ENCODE results near the gene EXOC2.
A peak's percentile ranks its signal among the peaks of the same experiment; 100 is the strongest.
"Not testable (repeated sequence)": the region's sequence is repeated elsewhere in the genome, so short reads cannot be mapped to it uniquely, and the experiment has no call there.

Gene EXOC2

GRCh38 chr6:570825-571224 is 122.1 kb downstream of the EXOC2 start:
- no peak for DNase-seq

- no peak for DNase-seq
Observed at GRCh38 chr6:568954-569523, 123.9 kb downstream of the EXOC2 start.

- no peak for DNase-seq
Observed at GRCh38 chr6:568085-568484, 124.9 kb downstream of the EXOC2 start.

DNA sequence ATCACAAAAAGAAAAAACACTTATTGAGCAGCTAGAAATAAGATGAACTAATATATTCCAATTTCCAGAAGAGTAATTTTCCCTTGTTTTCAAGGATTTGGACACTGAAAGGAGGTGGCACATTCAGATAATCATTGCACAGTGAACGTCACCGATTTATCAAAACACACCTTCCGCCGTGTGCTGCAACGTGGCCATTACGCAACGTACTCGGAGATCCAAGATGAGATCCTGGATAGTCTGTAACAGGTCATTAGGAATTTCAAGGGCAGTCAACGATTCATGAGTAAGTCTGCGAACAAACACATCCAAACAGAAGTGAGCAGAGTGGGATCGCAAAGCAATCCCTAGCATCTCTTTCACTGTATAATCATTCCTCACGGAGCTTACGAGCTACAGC is 129.1 kb downstream of the EXOC2 start:
- DNase-seq, result no peak

- no peak for DNase-seq
Observed at GRCh38 chr6:562052-562676, 130.8 kb downstream of the EXOC2 start.

DNA sequence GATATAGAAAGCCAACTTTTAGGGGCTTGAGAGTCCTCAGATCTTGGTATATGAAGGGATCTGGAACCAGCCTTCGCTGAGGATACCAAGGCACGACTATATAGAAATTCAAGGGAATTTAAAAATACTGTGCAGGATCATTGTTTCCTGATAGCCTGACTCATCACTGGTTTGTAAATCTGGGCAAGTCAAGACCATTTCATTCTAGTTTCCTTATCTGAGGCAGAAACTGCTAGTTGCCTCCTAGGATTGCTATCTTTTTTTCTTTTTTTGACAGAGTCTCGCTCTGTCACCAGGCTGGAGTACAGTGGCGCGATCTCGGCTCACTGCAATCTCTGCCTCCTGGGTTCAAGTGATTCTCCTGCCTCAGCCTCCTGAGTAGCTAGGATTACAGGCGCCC is 131.6 kb downstream of the EXOC2 start:
- not testable (repeated sequence) for DNase-seq

DNA sequence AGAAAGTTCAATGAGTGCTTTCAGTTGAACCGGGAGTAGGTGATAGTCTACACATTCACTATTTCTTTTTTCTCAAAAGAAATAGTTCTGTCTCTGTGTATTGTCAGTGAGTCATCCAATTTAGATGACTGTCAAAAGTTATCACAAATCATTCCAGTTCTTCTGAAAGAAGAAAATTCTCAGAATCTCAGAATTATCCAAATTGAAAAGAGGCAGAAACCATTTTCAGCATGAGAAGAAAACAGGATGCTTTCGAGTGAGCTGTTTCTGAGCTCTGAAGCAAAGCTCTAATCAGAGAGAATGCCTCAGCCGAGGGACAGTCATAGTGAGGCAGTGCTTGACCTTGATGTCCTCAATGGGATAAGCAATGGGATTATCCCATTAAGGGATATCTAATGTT is 134.0 kb downstream of the EXOC2 start:
- no peak for DNase-seq

- DNase-seq, result peak; percentile 3
Observed at GRCh38 chr6:558089-558488, 134.8 kb downstream of the EXOC2 start.

DNA sequence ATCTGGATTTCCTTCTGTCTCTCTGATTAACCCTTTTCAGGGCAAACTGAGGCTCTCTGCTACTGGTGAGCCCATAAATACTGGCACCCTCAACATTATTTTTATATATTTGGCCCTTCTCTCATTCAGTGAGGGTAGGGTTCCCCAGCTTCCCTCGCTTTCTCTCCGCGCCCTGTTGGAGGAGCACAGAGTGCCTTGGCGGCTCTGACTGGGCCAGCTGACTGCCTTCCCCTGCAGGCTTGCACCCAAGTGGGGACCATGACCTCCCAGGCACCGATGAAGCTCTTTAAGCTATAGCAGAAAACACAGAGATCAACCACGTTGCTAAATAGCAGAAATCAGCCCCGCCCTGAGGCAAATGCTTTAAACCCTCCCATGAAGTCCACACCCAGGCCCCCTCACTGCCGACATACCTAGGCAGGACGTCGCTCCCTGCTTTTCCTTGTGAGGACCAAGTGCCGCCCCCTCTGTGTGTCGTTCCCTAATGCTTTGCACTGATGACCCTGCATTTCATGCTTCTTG is 141.0 kb downstream of the EXOC2 start:
- DNase-seq, result no peak

DNA sequence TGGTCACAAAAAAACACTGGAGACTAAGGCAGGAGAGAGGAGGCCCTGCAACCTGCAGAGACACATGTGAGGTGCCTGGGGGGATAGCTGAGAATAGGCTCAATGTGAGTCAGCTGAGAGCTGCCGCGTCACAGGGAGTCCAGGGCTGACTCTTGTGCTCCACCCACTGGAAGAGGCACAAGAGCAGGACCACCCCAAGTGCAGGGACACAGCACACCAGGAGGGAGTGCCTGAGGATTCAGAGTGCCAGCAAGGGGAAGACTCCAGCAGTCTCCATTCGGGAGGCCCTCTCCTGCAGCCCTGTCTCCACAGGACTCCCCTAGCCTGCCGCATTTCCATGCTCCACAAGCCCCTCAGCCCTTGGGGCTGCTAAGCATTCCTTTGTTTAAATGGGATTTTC is 141.5 kb downstream of the EXOC2 start:
- DNase-seq, result no peak

GRCh38 chr6:549906-550305 is 143.0 kb downstream of the EXOC2 start:
- DNase-seq, result no peak

- DNase-seq, result no peak
Observed at GRCh38 chr6:548517-548916, 144.4 kb downstream of the EXOC2 start.

- no peak for DNase-seq
Observed at GRCh38 chr6:548091-548490, 144.8 kb downstream of the EXOC2 start.

- no peak for DNase-seq
Observed at GRCh38 chr6:540490-540889, 152.4 kb downstream of the EXOC2 start.

- peak; percentile 8 for DNase-seq
Observed at GRCh38 chr6:537114-537513, 155.8 kb downstream of the EXOC2 start.

DNA sequence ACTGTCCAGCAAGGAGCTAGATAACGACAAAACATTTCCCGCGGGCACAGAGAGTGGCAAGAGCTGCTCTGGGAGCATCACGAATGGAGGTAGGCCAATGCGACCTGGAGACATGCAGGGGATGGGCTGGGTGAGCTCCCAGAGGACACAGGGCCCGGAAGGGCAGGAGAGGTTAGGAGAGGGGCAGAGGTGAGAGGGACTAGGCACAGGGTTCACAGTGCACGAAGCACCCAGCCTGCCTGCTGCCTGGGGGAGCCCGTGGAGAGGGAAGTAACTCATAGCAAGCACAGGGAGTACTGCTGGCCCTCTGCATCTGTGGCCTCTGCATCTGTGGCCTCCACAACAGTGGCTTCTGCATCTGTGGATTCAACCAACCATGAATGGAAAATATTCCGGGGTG is 162.5 kb downstream of the EXOC2 start:
- DNase-seq, result no peak

DNA sequence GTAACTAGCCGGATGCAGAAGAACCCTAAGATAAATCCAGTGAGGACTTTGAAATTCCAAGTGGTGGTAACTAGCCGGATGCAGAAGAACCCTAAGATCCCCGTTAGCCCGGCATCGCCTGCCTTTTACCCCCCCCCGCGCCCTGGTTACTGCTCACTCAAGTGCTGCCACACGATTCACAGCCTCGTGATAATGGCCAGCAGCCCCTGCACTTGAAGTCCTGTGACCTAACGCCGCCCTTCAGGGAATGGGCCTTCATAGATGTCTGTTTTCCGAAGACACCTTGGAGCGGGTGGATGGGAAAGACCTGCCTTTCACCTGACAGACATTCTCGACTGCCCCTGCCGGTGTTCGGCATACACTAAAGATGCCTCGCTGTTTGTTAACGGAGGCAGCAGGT is 163.9 kb downstream of the EXOC2 start:
- no peak for DNase-seq

- no peak for DNase-seq
Observed at GRCh38 chr6:527989-528673, 164.8 kb downstream of the EXOC2 start.

DNA sequence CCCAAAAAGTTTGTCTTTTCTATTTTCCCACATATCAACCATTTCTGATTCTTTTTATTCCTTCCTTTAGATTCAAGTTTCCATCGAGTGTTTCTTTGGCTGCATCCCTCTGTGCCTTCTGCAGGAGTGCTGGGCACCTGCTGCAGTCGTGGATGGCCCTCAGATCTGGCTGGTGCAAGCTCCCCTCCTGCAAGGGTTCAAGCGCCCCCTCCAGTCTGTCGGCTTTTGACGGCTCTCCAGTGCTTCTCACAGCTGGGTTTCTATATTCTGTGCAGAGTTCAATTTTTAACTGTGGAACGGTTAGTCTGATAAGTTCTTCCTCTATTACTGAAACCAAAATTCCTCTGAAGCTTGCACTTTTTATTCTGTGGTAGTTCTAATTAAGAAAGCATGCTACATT is 168.1 kb downstream of the EXOC2 start:
- DNase-seq, result peak; percentile 14

GRCh38 chr6:520820-521219 is 172.1 kb downstream of the EXOC2 start:
- DNase-seq, result no peak

DNA sequence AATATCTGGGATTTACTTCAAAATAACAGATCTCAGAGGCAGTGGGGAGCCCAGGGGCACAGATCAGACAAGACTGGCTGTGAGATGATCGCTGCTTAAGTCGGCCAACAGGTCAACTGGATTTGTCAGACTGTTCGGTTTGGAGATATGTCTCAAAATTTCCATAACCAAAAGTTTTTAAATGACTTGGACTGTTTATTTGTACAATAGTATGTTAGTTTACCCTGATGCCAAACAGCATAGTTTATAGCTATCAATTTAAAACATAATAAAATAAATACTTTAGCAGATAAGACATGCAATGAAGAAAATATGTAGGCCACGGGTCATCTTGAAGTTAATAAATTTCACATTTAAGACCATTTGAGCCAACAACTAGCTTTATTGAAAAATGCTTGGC is 174.7 kb downstream of the EXOC2 start:
- no peak for DNase-seq

DNA sequence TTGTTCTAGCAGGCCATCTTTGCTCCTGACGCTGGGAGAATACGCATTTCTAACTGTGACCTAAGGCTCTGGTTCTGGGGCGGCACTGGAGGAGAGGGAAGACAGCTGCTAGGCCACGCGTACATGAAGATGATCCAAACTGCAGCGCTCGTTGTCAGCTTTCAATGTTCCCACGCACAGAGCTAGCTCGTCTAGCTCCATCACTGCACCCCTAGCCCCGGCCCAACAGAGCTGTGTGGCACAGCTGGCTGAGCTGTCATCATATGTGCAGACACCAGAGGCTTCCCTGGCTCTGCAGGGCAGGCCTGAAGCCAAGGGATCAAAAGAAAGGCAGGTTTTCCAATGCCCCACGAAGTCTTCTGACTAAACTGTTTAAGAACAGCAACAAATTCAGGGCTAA is 176.7 kb downstream of the EXOC2 start:
- no peak for DNase-seq

DNA sequence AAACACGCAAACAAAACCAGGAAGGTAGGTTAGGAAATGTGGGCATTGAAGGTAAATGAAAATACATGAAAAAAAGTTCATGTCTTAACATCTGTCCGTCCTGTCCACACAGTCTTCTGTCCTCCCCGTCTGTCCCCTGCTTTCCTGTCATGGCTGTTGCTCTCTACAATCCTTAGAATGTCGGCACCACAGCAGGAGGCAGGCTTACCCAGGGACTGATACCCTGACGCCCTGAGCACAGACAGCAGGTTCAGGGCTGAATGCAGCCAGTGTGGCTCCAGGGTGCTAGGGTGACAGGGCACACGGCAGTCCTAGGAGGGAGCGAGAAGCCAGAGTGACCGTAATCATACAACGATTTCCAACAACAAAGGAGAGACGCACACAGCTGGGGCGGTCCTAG is 177.7 kb downstream of the EXOC2 start:
- no peak for DNase-seq

GRCh38 chr6:514396-514978 is 178.5 kb downstream of the EXOC2 start:
- no peak for DNase-seq
